ENCODE results near the gene FSHR.

FSHR gene

DNA sequence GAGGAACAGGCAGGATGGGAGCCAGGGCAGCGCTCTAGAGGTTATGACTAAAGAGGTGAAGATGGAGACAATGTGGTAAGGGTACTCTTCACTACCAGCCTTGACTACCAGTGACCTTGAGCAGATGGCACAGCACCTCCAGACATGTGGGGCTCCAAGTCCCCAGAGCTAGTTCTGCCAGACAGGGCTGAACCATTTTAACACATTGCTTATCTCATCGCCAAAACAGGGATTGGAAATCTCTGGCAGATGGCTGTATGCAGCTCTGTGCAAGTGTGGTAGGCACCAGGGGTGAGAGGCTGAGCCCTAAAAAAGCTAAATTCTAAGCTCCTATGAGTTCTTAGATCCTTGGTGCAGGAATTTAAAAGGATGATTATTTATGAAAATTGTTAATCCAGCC lies 41.3 kb downstream of the FSHR start:
- 100% methylated on average over 2 of the region's 2 CpGs for WGBS (ENCODE audit: insufficient coverage)
- POLR2A ChIA-PET: interaction anchor here (0.5 kb wide), 1 partner anchor 25 kb away, joined by 4 read pairs; no protein-coding TSS in a partner anchor
- Histone ChIP-seq H3K4me1 (ENCODE audit: control extremely low read depth in 1 of 4, control insufficient read depth in 4 of 4, insufficient read depth in 4 of 4, low read length in 3 of 4) (no peaks in the 10 kb centered on the region), H3K27me3 (replicated peaks in 2 of 5; ENCODE audit: control insufficient read depth in 4 of 5, insufficient read depth in 5 of 5, low read length in 4 of 5) (no peaks in the 10 kb centered on the region), H3K9me3 (ENCODE audit: control extremely low read depth in 1 of 5, control insufficient read depth in 4 of 5, insufficient read depth in 2 of 5, low read depth in 1 of 5, low read length in 4 of 5) (no peaks in the 10 kb centered on the region), H3K4me3 (ENCODE audit: control insufficient read depth in 1 of 7, extremely low read depth in 1 of 7, insufficient read depth in 4 of 7, low read depth in 2 of 7, low read length in 6 of 7) (no peak overlapping the region), H3K36me3 (ENCODE audit: control insufficient read depth in 4 of 4, insufficient read depth in 4 of 4, low read length in 3 of 4) (no peaks in the 10 kb centered on the region), H3K27ac (ENCODE audit: insufficient read depth in 1 of 2, low read depth in 1 of 2, low read length in 2 of 2, poor library complexity in 1 of 2, severe bottlenecking in 2 of 2) (no peak overlapping the region)
- no peak for DNase-seq
- CTCF ChIA-PET: no interaction called here

DNA sequence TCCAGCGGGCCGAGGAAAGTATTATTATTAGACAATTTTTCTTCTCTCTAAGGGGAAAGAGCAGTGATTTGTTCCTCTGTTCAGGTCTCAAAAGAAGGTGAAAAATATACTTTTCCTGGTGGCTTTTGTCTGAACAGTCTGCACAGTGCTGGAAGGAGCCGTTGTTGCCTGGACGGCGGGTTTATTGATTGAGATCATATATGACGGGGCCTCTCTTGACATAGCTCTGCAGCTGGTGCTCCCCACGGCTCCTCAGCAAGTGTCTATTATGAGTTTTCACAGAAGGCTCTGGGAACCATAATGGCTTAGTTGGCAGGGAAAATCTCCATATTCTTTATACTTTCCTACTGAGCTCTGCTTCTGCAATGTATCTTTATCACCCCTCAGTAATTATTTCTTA lies 42.9 kb downstream of the FSHR start:
- DNase-seq: no peak
- H3K36me3 ChIP-seq (ENCODE audit: control insufficient read depth in 4 of 4, insufficient read depth in 4 of 4, low read length in 3 of 4): no peaks in the 10 kb centered on the region
- no peaks in the 10 kb centered on the region for H3K9me3 ChIP-seq (ENCODE audit: control extremely low read depth in 1 of 5, control insufficient read depth in 4 of 5, insufficient read depth in 2 of 5, low read depth in 1 of 5, low read length in 4 of 5)
- ChIA-PET POLR2A (no interaction called here), CTCF (no interaction called here)
- no peak overlapping the region for H3K27ac ChIP-seq (ENCODE audit: insufficient read depth in 1 of 2, low read depth in 1 of 2, low read length in 2 of 2, poor library complexity in 1 of 2, severe bottlenecking in 2 of 2)
- WGBS (ENCODE audit: insufficient coverage): 99% methylated on average over 5 of the region's 7 CpGs
- H3K4me1 ChIP-seq (ENCODE audit: control extremely low read depth in 1 of 4, control insufficient read depth in 4 of 4, insufficient read depth in 4 of 4, low read length in 3 of 4): no peaks in the 10 kb centered on the region
- H3K4me3 ChIP-seq (ENCODE audit: control insufficient read depth in 1 of 7, extremely low read depth in 1 of 7, insufficient read depth in 4 of 7, low read depth in 2 of 7, low read length in 6 of 7): no peak overlapping the region
- no peaks in the 10 kb centered on the region for H3K27me3 ChIP-seq (replicated peaks in 2 of 5; ENCODE audit: control insufficient read depth in 4 of 5, insufficient read depth in 5 of 5, low read length in 4 of 5)

DNA sequence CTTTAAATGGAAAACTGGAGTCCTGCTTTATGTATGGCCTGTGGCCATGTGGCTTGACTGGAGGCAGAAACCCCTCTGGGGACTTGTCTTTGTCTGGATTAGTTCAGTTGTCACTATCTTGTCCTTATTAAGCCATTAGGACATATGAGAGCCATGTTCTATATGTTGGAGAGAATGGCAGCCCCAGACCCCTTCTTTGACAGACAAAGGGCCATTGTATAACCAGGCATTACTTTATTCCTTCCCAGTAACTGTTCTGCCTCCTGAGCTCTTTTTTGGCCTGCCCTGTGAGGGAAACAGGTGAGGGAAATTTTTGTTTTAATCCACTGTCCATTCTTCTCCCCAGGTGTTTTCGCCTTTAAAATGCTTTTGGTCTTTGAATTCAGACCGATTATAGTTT lies 43.3 kb downstream of the FSHR start:
- no peaks in the 10 kb centered on the region for H3K9me3 ChIP-seq (ENCODE audit: control extremely low read depth in 1 of 5, control insufficient read depth in 4 of 5, insufficient read depth in 2 of 5, low read depth in 1 of 5, low read length in 4 of 5)
- CTCF ChIA-PET: no interaction called here
- no peak overlapping the region for H3K27ac ChIP-seq (ENCODE audit: insufficient read depth in 1 of 2, low read depth in 1 of 2, low read length in 2 of 2, poor library complexity in 1 of 2, severe bottlenecking in 2 of 2)
- DNase-seq: no peak
- POLR2A ChIA-PET: no interaction called here
- H3K27me3 ChIP-seq (replicated peaks in 2 of 5; ENCODE audit: control insufficient read depth in 4 of 5, insufficient read depth in 5 of 5, low read length in 4 of 5): no peaks in the 10 kb centered on the region
- no peaks in the 10 kb centered on the region for H3K36me3 ChIP-seq (ENCODE audit: control insufficient read depth in 4 of 4, insufficient read depth in 4 of 4, low read length in 3 of 4)
- H3K4me3 ChIP-seq (ENCODE audit: control insufficient read depth in 1 of 7, extremely low read depth in 1 of 7, insufficient read depth in 4 of 7, low read depth in 2 of 7, low read length in 6 of 7): no peak overlapping the region
- no CpG with 5 or more reads among the region's 2 CpGs for WGBS (ENCODE audit: insufficient coverage)
- H3K4me1 ChIP-seq (ENCODE audit: control extremely low read depth in 1 of 4, control insufficient read depth in 4 of 4, insufficient read depth in 4 of 4, low read length in 3 of 4): no peaks in the 10 kb centered on the region

DNA sequence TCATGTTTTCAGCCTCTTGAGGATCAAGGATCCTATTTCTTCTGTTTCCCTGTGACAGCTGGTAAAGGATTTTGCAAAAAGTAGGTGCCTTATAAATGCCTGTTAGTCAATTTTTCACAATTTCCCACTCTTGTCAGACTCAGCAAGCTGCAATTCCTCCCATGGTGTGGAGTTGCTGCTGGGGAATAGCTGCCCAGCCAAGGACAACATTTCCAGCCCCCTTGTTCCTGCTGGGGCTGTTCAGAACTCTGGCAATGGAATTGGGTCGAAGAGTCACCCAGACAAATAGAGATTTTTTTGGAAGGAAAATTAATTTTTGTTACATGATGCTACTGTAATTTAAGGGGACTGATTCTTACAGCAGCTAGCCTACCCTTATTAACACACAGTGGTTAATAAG lies 43.7 kb downstream of the FSHR start:
- no peak for DNase-seq
- H3K27me3 ChIP-seq (replicated peaks in 2 of 5; ENCODE audit: control insufficient read depth in 4 of 5, insufficient read depth in 5 of 5, low read length in 4 of 5): no peaks in the 10 kb centered on the region
- ChIA-PET CTCF (no interaction called here), POLR2A (no interaction called here)
- no CpG with 5 or more reads among the region's 1 CpG for WGBS (ENCODE audit: insufficient coverage)
- H3K4me3 ChIP-seq (ENCODE audit: control insufficient read depth in 1 of 7, extremely low read depth in 1 of 7, insufficient read depth in 4 of 7, low read depth in 2 of 7, low read length in 6 of 7): no peak overlapping the region
- no peaks in the 10 kb centered on the region for H3K9me3 ChIP-seq (ENCODE audit: control extremely low read depth in 1 of 5, control insufficient read depth in 4 of 5, insufficient read depth in 2 of 5, low read depth in 1 of 5, low read length in 4 of 5)
- H3K4me1 ChIP-seq (ENCODE audit: control extremely low read depth in 1 of 4, control insufficient read depth in 4 of 4, insufficient read depth in 4 of 4, low read length in 3 of 4): no peaks in the 10 kb centered on the region
- H3K27ac ChIP-seq (ENCODE audit: insufficient read depth in 1 of 2, low read depth in 1 of 2, low read length in 2 of 2, poor library complexity in 1 of 2, severe bottlenecking in 2 of 2): no peak overlapping the region
- no peaks in the 10 kb centered on the region for H3K36me3 ChIP-seq (ENCODE audit: control insufficient read depth in 4 of 4, insufficient read depth in 4 of 4, low read length in 3 of 4)

DNA sequence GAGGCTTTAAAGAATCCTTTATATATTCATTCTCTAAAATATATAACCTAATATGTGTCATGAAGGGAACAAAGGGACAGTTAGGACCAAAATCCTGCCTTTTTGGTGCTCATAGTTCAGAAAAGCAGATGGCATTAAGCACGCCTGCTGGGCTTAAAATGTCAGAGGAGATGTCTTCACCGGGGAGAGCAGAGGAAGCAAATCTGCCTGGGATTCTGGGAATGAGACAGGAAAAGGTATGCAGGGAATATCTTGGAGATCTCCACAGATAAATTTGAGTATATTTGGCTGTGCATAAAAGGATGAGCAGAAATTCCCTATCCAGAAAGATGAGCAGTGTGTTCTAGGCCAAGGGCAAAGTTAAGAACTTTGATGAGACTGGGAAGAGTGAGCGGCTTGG lies 45.5 kb downstream of the FSHR start:
- Histone ChIP-seq H3K9me3 (ENCODE audit: control extremely low read depth in 1 of 5, control insufficient read depth in 4 of 5, insufficient read depth in 2 of 5, low read depth in 1 of 5, low read length in 4 of 5) (no peaks in the 10 kb centered on the region), H3K36me3 (ENCODE audit: control insufficient read depth in 4 of 4, insufficient read depth in 4 of 4, low read length in 3 of 4) (no peaks in the 10 kb centered on the region), H3K27ac (ENCODE audit: insufficient read depth in 1 of 2, low read depth in 1 of 2, low read length in 2 of 2, poor library complexity in 1 of 2, severe bottlenecking in 2 of 2) (no peak overlapping the region), H3K27me3 (replicated peaks in 2 of 5; ENCODE audit: control insufficient read depth in 4 of 5, insufficient read depth in 5 of 5, low read length in 4 of 5) (no peaks in the 10 kb centered on the region), H3K4me1 (ENCODE audit: control extremely low read depth in 1 of 4, control insufficient read depth in 4 of 4, insufficient read depth in 4 of 4, low read length in 3 of 4) (no peaks in the 10 kb centered on the region), H3K4me3 (ENCODE audit: control insufficient read depth in 1 of 7, extremely low read depth in 1 of 7, insufficient read depth in 4 of 7, low read depth in 2 of 7, low read length in 6 of 7) (no peak overlapping the region)
- DNase-seq: no peak
- POLR2A ChIA-PET: no interaction called here
- CTCF ChIA-PET: no interaction called here
- 92% methylated on average over 3 of the region's 3 CpGs for WGBS (ENCODE audit: insufficient coverage)

DNA sequence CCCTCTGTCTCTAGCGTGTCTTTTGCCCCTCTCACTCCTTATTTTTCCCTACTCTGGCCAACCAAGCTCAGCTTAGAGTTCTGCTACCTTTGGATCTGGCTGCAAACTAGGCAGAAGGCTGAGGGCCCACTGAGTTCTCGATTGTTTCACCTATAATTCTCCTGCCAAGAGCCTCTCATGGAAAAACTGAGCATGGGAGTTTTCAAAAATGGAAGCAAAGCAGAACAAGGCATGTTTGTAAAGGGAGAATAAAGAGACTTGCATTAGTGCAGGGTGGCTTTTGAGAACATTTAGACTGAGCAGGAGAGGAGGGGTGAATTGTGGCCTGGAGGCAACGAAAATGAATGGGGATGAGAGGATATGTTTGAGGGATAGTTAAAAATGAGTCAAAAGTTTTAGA lies 45.9 kb downstream of the FSHR start:
- H3K4me1 ChIP-seq (ENCODE audit: control extremely low read depth in 1 of 4, control insufficient read depth in 4 of 4, insufficient read depth in 4 of 4, low read length in 3 of 4): no peaks in the 10 kb centered on the region
- DNase-seq: no peak
- H3K9me3 ChIP-seq (ENCODE audit: control extremely low read depth in 1 of 5, control insufficient read depth in 4 of 5, insufficient read depth in 2 of 5, low read depth in 1 of 5, low read length in 4 of 5): no peaks in the 10 kb centered on the region
- no peak overlapping the region for H3K27ac ChIP-seq (ENCODE audit: insufficient read depth in 1 of 2, low read depth in 1 of 2, low read length in 2 of 2, poor library complexity in 1 of 2, severe bottlenecking in 2 of 2)
- WGBS (ENCODE audit: insufficient coverage): 72% methylated on average over 2 of the region's 3 CpGs
- CTCF ChIA-PET: no interaction called here
- POLR2A ChIA-PET: no interaction called here
- no peaks in the 10 kb centered on the region for H3K27me3 ChIP-seq (replicated peaks in 2 of 5; ENCODE audit: control insufficient read depth in 4 of 5, insufficient read depth in 5 of 5, low read length in 4 of 5)
- H3K4me3 ChIP-seq (ENCODE audit: control insufficient read depth in 1 of 7, extremely low read depth in 1 of 7, insufficient read depth in 4 of 7, low read depth in 2 of 7, low read length in 6 of 7): no peak overlapping the region
- no peaks in the 10 kb centered on the region for H3K36me3 ChIP-seq (ENCODE audit: control insufficient read depth in 4 of 4, insufficient read depth in 4 of 4, low read length in 3 of 4)

DNA sequence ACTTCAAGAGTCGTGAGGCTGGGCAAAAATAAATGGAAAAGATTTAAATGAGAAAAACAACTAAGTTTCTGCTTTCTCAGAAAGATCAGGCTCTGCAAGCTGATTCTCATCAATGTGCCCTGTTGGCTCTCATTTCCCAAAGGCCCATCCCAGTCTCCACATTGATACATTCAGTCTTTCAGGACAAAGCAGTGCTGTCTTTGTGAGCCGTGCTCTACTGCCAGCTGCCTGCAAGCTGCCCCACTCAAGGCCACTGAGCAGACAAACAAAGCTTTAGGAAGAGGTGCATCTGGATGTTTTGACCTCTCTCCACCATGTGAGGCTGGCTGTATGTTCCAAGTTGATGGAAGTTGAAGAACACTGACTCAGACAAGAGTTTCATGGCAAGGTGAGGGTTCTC lies 48.8 kb downstream of the FSHR start:
- no peak for DNase-seq
- ChIA-PET CTCF (no interaction called here), POLR2A (no interaction called here)
- WGBS (ENCODE audit: insufficient coverage): 100% methylated on average over 1 of the region's 2 CpGs
- Histone ChIP-seq H3K4me1 (ENCODE audit: control extremely low read depth in 1 of 4, control insufficient read depth in 4 of 4, insufficient read depth in 4 of 4, low read length in 3 of 4) (no peaks in the 10 kb centered on the region), H3K27ac (ENCODE audit: insufficient read depth in 1 of 2, low read depth in 1 of 2, low read length in 2 of 2, poor library complexity in 1 of 2, severe bottlenecking in 2 of 2) (no peak overlapping the region), H3K4me3 (ENCODE audit: control insufficient read depth in 1 of 7, extremely low read depth in 1 of 7, insufficient read depth in 4 of 7, low read depth in 2 of 7, low read length in 6 of 7) (no peak overlapping the region), H3K27me3 (replicated peaks in 2 of 5; ENCODE audit: control insufficient read depth in 4 of 5, insufficient read depth in 5 of 5, low read length in 4 of 5) (no peaks in the 10 kb centered on the region), H3K36me3 (ENCODE audit: control insufficient read depth in 4 of 4, insufficient read depth in 4 of 4, low read length in 3 of 4) (no peaks in the 10 kb centered on the region), H3K9me3 (ENCODE audit: control extremely low read depth in 1 of 5, control insufficient read depth in 4 of 5, insufficient read depth in 2 of 5, low read depth in 1 of 5, low read length in 4 of 5) (no peaks in the 10 kb centered on the region)

DNA sequence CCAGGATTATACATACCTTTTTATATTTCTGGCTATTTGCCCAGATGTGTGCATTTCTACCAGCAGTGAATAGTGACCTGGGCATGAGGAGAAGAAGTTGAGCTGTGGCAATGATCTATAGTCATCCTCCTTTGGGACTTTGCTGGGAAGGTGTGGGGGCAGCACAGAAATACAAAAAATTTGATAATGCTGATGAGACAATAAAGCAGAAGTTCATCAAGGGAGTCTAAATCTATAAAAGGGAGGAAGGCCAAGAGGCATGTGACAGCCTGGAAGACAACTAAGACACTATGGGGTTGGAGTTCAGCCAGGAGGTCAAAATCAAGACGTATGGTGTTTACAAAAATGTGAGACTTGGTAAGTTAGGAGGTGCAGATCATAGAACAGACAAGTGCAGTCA lies 52.2 kb downstream of the FSHR start:
- H3K4me3 ChIP-seq (ENCODE audit: control insufficient read depth in 1 of 7, extremely low read depth in 1 of 7, insufficient read depth in 4 of 7, low read depth in 2 of 7, low read length in 6 of 7): no peak overlapping the region
- WGBS (ENCODE audit: insufficient coverage): 75% methylated on average over 1 of the region's 1 CpG
- H3K36me3 ChIP-seq (ENCODE audit: control insufficient read depth in 4 of 4, insufficient read depth in 4 of 4, low read length in 3 of 4): no peaks in the 10 kb centered on the region
- DNase-seq: no peak
- POLR2A ChIA-PET: no interaction called here
- H3K4me1 ChIP-seq (ENCODE audit: control extremely low read depth in 1 of 4, control insufficient read depth in 4 of 4, insufficient read depth in 4 of 4, low read length in 3 of 4): no peaks in the 10 kb centered on the region
- H3K9me3 ChIP-seq (ENCODE audit: control extremely low read depth in 1 of 5, control insufficient read depth in 4 of 5, insufficient read depth in 2 of 5, low read depth in 1 of 5, low read length in 4 of 5): no peaks in the 10 kb centered on the region
- CTCF ChIA-PET: no interaction called here
- H3K27me3 ChIP-seq (replicated peaks in 2 of 5; ENCODE audit: control insufficient read depth in 4 of 5, insufficient read depth in 5 of 5, low read length in 4 of 5): no peaks in the 10 kb centered on the region
- no peak overlapping the region for H3K27ac ChIP-seq (ENCODE audit: insufficient read depth in 1 of 2, low read depth in 1 of 2, low read length in 2 of 2, poor library complexity in 1 of 2, severe bottlenecking in 2 of 2)

Measured in common myeloid progenitor, CD34-positive (primary cell).